BJ (cell line): ENCODE data around the gene PLEKHG7. TPM values are rescaled to one million over a fixed set of nuclear protein-coding genes. Genes with fewer than 3 reads are reported as not detected.

Experiments used
- CTCF ChIA-PET: fragments of 350-600 bp; formaldehyde crosslinking; extraction: SDS; loops from one replicate; lab custom pipeline; 2021; ENCODE audit warnings: antibody characterized with exemption, inconsistent platforms; lab: Yijun Ruan, JAX
- POLR2A ChIA-PET: fragments of 300-600 bp; sonication (Branson Sonifier 250); formaldehyde crosslinking; extraction: SDS; loops from one replicate; lab custom pipeline; 2021; ENCODE audit warnings: antibody characterized with exemption; lab: Charles Lee
- DNase-seq: peaks from one replicate; pipeline ENCODE4 v3.0.0-alpha.2; 2011; ENCODE audit warnings: low read depth
- H3K27me3 ChIP-seq: 2 replicates; pipeline ENCODE4 v1.6.0; 2011; ENCODE audit warnings: low read length; ENCODE audit not compliant: control insufficient read depth, insufficient read depth
- H3K36me3 ChIP-seq: 2 replicates; pipeline ENCODE4 v1.5.1; 2011; ENCODE audit warnings: low read length; ENCODE audit not compliant: control insufficient read depth, insufficient read depth
- H3K4me3 ChIP-seq: 2 replicates; pipeline ENCODE4 v1.5.1; 2011; ENCODE audit warnings: low read depth, mild to moderate bottlenecking, control low read depth, low read length
- polyA plus RNA-seq: library from polyadenylated mRNA; depleted of rRNA; stranded (reverse); fragments of >200 nt; gene quantifications from 2 replicates; pipeline ENCODE4 v1.2.3, GENCODE V29; 2011
- TF ChIP-seq, protein P1 (sequence below): IDR thresholded peaks from 2 replicates; pipeline ENCODE4 v1.5.1; 2011; ENCODE audit warnings: low read depth, mild to moderate bottlenecking, control low read depth, inconsistent platforms, low read length, moderate library complexity; ENCODE audit not compliant: insufficient read depth

PLEKHG7 gene
- polyA plus RNA-seq, 1 experiment = not detected

DNA sequence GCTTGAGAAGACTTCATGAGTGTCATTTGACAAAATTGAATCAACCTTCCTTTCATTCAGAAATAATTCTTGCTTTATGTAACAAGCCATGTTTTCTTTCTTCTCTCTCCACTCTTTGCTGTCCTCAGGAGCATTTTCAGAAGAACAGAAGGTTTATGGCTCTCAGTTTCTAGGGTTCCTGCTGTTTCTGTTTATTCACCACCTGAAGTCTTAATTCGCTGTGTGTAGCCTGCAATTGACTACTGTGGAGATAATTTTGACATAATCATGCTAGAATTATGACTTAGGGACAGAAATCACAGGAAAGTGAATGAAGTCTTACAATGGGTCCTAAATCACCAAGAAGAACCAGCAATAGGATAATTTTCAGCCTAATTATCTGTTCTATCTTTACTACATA, 7.2 kb upstream of the PLEKHG7 start:
- no peak overlapping the region for H3K4me3 ChIP-seq
- ChIA-PET CTCF (no interaction called here), POLR2A (no interaction called here)
- no peaks in the 10 kb centered on the region for H3K27me3 ChIP-seq
- TF ChIP-seq, protein P1, sequence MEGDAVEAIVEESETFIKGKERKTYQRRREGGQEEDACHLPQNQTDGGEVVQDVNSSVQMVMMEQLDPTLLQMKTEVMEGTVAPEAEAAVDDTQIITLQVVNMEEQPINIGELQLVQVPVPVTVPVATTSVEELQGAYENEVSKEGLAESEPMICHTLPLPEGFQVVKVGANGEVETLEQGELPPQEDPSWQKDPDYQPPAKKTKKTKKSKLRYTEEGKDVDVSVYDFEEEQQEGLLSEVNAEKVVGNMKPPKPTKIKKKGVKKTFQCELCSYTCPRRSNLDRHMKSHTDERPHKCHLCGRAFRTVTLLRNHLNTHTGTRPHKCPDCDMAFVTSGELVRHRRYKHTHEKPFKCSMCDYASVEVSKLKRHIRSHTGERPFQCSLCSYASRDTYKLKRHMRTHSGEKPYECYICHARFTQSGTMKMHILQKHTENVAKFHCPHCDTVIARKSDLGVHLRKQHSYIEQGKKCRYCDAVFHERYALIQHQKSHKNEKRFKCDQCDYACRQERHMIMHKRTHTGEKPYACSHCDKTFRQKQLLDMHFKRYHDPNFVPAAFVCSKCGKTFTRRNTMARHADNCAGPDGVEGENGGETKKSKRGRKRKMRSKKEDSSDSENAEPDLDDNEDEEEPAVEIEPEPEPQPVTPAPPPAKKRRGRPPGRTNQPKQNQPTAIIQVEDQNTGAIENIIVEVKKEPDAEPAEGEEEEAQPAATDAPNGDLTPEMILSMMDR = no peak
- no peak for DNase-seq
- no peaks in the 10 kb centered on the region for H3K36me3 ChIP-seq

DNA sequence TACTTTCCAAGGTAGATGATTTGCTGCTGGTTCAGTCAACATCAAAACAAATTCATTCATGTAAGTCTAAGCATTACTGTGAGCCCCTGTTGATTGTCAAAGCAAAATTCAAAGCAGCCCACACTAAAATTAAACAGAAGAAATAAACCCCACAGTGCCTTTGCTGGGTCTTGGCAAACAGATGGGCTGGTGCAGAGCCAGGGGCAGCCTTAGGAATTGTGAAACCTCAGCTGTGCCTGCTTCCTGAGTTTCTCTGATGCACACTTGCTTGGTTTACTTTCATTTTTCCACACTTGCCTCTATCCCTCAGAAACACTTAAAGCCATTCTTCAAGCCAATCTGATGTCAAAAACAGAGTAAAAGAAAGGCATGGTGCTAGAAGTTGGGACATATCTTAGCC, 6.6 kb upstream of the PLEKHG7 start:
- Histone ChIP-seq H3K4me3 (no peak overlapping the region), H3K36me3 (no peaks in the 10 kb centered on the region), H3K27me3 (no peaks in the 10 kb centered on the region)
- TF ChIP-seq, protein P1 = no peak
- ChIA-PET CTCF (no interaction called here), POLR2A (no interaction called here)
- no peak for DNase-seq

DNA sequence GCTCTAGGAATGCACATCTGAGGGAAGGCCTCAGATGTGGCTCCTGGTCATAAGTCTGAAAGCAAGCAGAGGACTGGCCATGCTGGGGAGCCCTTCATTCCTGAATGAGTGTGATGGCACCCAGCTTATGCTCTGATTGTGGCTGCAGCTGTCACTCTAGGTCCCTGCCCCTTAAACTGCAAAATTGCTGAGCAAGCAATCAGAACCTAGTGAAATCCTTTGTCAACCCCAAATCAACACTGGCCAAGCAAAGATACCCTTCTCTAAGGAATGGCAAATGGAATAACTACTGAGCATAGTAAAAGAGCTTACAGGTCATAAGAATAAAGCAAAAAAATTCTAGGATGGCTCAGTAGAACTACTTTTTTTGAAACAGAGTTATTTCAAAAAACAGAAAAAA, 4.3 kb upstream of the PLEKHG7 start:
- ChIA-PET CTCF (interaction anchor here (1.2 kb wide), 1 partner anchor 10 kb away, joined by 3 read pairs; no protein-coding TSS in a partner anchor), POLR2A (no interaction called here)
- DNase-seq = no peak
- H3K36me3 ChIP-seq = no peaks in the 10 kb centered on the region
- no peak overlapping the region for H3K4me3 ChIP-seq
- H3K27me3 ChIP-seq = no peaks in the 10 kb centered on the region
- TF ChIP-seq, protein P1 = no peak

DNA sequence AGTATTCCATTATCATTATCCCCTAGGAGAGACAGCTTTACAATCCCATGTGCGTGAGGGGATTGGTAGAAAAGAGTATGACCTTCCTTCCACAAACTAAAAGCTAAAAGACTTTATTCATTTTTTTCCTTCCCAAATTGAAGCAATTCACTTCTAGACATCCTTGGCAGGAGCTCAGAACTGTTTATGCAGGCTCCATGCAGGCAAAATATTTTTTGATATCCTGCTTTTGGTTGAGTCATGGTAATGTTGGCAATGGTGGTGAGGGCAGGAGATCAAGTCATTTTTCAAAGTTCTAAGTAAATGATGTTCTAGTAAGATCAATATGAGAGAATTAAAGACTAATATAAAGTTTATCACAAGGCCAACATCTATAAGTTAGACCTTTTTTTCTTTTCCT, 1.3 kb upstream of the PLEKHG7 start:
- POLR2A ChIA-PET = no interaction called here
- TF ChIP-seq, protein P1 = no peak

DNA sequence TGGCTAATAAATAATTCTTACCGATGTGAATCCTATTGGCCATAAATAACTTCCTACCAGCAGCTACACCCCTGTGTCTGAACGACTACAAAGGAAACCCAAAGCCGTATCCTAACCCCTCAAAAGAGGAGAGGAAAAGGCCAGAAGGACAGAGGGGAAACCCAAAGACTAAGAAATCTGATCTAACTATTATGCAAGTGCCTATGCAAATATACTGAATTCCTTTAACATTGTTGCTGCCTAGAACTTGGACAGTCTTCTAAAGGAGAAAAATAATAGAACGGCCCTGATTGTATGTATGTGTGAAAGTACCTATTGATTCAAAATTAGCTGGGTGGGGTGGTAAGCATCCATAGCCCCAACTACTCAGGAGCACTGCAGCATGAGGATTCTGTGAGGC, 997 bp downstream of the PLEKHG7 start:
- DNase-seq = no peak
- H3K27me3 ChIP-seq = no peaks in the 10 kb centered on the region; the same call in 1 of the 2 replicates
- H3K36me3 ChIP-seq = no peaks in the 10 kb centered on the region
- TF ChIP-seq, protein P1 = no peak
- POLR2A ChIA-PET = no interaction called here
- CTCF ChIA-PET = no interaction called here
- no peak overlapping the region for H3K4me3 ChIP-seq

More for the DNA sequence above, 1.3 kb upstream of the PLEKHG7 start:
- CTCF ChIA-PET = interaction anchor here (0.6 kb wide), 1 partner anchor 156 kb away, joined by 3 read pairs; no protein-coding TSS in a partner anchor
- no peak overlapping the region for H3K4me3 ChIP-seq
- DNase-seq = no peak
- H3K27me3 ChIP-seq = no peaks in the 10 kb centered on the region; the same call in 1 of the 2 replicates
- no peaks in the 10 kb centered on the region for H3K36me3 ChIP-seq
